Loucy (cell line): ENCODE results near the gene FKBP1B.

ENCODE experiments used
- H2AFZ ChIP-seq: fragments of 200-600 bp; sonication (generic); 2 replicates; pipeline ENCODE4 v1.6.0; 2016; ENCODE audit warnings: antibody characterized with exemption, mild to moderate bottlenecking, low read length, moderate library complexity
- H3F3A ChIP-seq: fragments of 200-600 bp; 2 replicates; pipeline ENCODE4 v1.6.0; 2016; ENCODE audit warnings: antibody characterized with exemption, low read depth, mild to moderate bottlenecking
- H3K27me3 ChIP-seq: fragments of 200-600 bp; sonication (generic); 2 replicates; pipeline ENCODE4 v1.6.1; 2014; ENCODE audit warnings: low read length, mild to moderate bottlenecking; ENCODE audit not compliant: insufficient read depth, poor library complexity, severe bottlenecking
- H3K36me3 ChIP-seq: fragments of 200-600 bp; sonication (generic); 2 replicates; pipeline ENCODE4 v1.6.1; 2016; ENCODE audit warnings: low read length; ENCODE audit not compliant: insufficient read depth
- H3K4me1 ChIP-seq: fragments of 200-600 bp; sonication (generic); 2 replicates; pipeline ENCODE4 v1.5.1; 2014; ENCODE audit warnings: low read length, mild to moderate bottlenecking; ENCODE audit not compliant: insufficient read depth, poor library complexity, severe bottlenecking
- H3K4me2 ChIP-seq: fragments of 200-600 bp; sonication (generic); 2 replicates; pipeline ENCODE4 v1.6.0; 2014; ENCODE audit warnings: antibody characterized with exemption, low read length, low read depth, mild to moderate bottlenecking; ENCODE audit not compliant: poor library complexity, severe bottlenecking
- H3K4me3 ChIP-seq: fragments of 200-600 bp; sonication (generic); 2 replicates; pipeline ENCODE4 v1.5.1; 2014; ENCODE audit warnings: low read length, mild to moderate bottlenecking, mixed read lengths; ENCODE audit not compliant: poor library complexity, severe bottlenecking
- H3K79me2 ChIP-seq: fragments of 200-600 bp; sonication (generic); 2 replicates; pipeline ENCODE4 v1.6.1; 2014; ENCODE audit warnings: low read length; ENCODE audit not compliant: insufficient read depth
- H3K9ac ChIP-seq: fragments of 200-600 bp; sonication (generic); 2 replicates; pipeline ENCODE4 v1.6.0; 2014; ENCODE audit warnings: mild to moderate bottlenecking, low read depth, low read length, moderate library complexity; ENCODE audit not compliant: poor library complexity, severe bottlenecking
- H3K9me2 ChIP-seq: fragments of 200-600 bp; sonication (generic); replicated peaks from 2 replicates; pipeline ENCODE4 v1.6.1; 2016; ENCODE audit warnings: low read depth, low read length, mixed read lengths
- H3K9me3 ChIP-seq: fragments of 200-600 bp; sonication (generic); 2 replicates; pipeline ENCODE4 v1.6.1; 2014; ENCODE audit warnings: mild to moderate bottlenecking, antibody characterized with exemption, low read length, low read depth; ENCODE audit not compliant: insufficient read depth
- H4K20me1 ChIP-seq: fragments of 200-600 bp; sonication (generic); 2 replicates; pipeline ENCODE4 v1.6.0; 2014; ENCODE audit warnings: antibody characterized with exemption, low read length, mild to moderate bottlenecking; ENCODE audit not compliant: insufficient read depth, poor library complexity, severe bottlenecking
- EZH2phosphoT487 ChIP-seq: fragments of 200-600 bp; IDR thresholded peaks from 2 replicates; pipeline ENCODE4 v1.6.1; 2018; ENCODE audit warnings: antibody characterized with exemption, mild to moderate bottlenecking, moderate library complexity, borderline replicate concordance
- TF ChIP-seq, protein P1 (sequence below): fragments of 200-600 bp; sonication (generic); conservative IDR thresholded peaks from 2 replicates; pipeline ENCODE4 v1.5.1; 2014; ENCODE audit warnings: mild to moderate bottlenecking, antibody characterized with exemption, low read length

Gene FKBP1B

DNA sequence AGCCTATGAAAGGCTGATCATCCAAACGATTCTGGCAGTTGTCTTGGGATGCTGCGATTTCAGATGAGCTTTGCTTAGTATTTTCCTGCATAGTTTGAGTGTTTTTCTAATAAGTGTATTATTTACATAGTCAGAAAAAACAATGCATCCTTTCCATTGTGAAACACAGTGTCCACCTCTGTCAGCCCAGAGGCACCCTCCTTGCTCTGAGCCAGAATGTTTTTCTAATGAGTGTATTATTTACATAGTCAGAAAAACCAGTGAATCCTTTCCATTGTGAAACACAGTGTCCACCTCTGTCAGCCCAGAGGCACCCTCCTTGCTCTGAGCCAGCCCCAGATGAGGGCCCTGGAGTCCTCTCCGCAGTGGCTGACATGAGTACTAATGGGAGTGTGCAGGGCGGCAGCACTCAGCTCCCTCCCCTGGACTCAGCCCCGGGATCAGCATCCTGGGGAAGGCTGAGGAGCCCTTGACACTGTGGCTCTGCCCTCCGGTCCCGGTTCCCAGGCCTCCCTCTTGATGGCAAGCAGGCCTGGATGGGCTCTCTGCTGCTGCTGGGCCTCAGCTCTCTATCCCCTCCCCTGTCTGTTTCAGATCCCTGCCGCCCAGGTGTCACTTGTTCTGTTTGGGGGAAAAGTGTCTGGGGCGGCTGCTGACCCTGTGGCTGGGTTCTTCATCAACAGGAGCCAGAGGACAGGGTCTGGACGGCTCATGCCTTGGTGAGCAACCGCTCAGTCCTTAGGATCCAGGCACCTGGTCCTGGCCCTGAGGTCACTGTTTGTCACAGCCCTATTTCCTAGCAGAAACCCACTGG is 33.8 kb upstream of the FKBP1B start:
- H3K4me2 ChIP-seq = no peak overlapping the region
- H3K4me1 ChIP-seq = peaks cover 8% of the 10 kb centered on the region
- no peaks in the 10 kb centered on the region for H4K20me1 ChIP-seq
- no peak overlapping the region for H2AFZ ChIP-seq
- H3K9me3 ChIP-seq = no peaks in the 10 kb centered on the region
- no peaks in the 10 kb centered on the region for H3K9me2 ChIP-seq
- H3K79me2 ChIP-seq = no peaks in the 10 kb centered on the region
- H3K27me3 ChIP-seq = no peaks in the 10 kb centered on the region
- H3K36me3 ChIP-seq = no peaks in the 10 kb centered on the region
- H3K4me3 ChIP-seq = no peak overlapping the region
- no peak overlapping the region for H3K9ac ChIP-seq
- TF ChIP-seq, protein P1, sequence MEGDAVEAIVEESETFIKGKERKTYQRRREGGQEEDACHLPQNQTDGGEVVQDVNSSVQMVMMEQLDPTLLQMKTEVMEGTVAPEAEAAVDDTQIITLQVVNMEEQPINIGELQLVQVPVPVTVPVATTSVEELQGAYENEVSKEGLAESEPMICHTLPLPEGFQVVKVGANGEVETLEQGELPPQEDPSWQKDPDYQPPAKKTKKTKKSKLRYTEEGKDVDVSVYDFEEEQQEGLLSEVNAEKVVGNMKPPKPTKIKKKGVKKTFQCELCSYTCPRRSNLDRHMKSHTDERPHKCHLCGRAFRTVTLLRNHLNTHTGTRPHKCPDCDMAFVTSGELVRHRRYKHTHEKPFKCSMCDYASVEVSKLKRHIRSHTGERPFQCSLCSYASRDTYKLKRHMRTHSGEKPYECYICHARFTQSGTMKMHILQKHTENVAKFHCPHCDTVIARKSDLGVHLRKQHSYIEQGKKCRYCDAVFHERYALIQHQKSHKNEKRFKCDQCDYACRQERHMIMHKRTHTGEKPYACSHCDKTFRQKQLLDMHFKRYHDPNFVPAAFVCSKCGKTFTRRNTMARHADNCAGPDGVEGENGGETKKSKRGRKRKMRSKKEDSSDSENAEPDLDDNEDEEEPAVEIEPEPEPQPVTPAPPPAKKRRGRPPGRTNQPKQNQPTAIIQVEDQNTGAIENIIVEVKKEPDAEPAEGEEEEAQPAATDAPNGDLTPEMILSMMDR = no peak
- no peak for TF ChIP-seq EZH2phosphoT487
- no peaks in the 10 kb centered on the region for H3F3A ChIP-seq

DNA sequence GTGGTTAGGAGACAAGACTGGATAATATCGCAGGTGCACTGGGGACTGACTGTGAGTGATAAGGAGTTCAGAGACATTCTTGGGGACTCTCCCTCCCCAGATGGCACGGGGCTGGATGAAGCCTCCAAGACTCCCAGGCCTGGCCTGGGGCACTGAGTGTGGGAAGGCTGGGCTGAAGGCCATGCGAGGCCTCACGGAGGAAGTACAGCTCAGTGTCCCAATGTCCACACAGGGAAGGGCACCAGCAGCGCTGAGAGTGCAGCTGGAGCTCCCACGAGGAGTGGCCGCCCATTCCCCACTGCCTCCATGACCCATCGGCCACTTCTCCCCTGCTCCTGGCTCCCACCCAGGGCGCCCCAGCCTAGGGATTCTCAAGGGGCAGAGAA is 33.2 kb upstream of the FKBP1B start:
- TF ChIP-seq, protein P1 = no peak
- no peak for TF ChIP-seq EZH2phosphoT487
- H3K9me3 ChIP-seq = no peaks in the 10 kb centered on the region
- H3K9me2 ChIP-seq = no peaks in the 10 kb centered on the region
- no peaks in the 10 kb centered on the region for H3K27me3 ChIP-seq
- no peaks in the 10 kb centered on the region for H4K20me1 ChIP-seq
- H3K79me2 ChIP-seq = no peaks in the 10 kb centered on the region
- H3K4me1 ChIP-seq = peaks cover 4% of the 10 kb centered on the region
- no peak overlapping the region for H3K4me2 ChIP-seq
- H2AFZ ChIP-seq = no peak overlapping the region
- no peak overlapping the region for H3K4me3 ChIP-seq
- H3K36me3 ChIP-seq = no peaks in the 10 kb centered on the region
- H3F3A ChIP-seq = no peaks in the 10 kb centered on the region
- H3K9ac ChIP-seq = no peak overlapping the region

DNA sequence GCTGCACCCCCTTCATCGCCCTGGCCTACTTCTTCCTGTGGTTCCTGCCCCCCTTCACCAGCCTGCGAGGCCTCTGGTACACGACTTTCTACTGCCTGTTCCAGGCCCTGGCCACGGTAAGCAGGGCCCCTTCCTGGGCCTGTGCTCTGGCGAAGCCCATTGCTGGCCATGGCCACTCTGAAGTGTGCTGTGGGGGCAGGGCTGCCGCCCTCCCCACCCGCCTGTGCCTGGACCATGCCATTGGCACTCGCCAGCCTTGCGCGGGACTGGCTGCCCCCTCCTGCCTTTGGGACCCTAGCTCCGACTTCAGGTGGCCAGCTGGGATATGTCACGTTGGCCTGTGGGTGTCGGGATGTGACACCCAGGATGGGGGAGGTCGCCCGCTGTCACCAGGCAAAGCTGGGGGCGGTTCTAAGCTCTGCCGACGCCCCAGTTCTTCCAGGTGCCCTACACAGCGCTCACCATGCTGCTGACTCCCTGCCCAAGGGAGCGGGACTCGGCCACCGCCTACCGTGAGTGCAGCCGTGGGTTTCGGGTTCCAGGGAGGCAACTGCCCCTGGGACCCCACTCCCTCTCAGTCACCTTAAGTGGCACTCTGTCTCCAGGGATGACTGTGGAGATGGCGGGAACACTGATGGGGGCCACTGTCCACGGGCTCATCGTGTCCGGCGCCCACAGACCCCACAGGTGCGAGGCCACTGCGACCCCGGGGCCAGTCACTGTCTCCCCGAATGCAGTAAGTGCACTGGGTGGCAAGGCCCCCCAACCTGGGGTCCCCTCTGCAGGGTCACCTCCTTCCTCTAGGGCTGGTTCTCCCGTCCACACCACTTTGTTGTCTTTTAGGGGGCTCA is 32.5 kb upstream of the FKBP1B start:
- Histone ChIP-seq H2AFZ (no peak overlapping the region), H3K9me2 (no peaks in the 10 kb centered on the region), H3K36me3 (no peaks in the 10 kb centered on the region), H3K9ac (no peak overlapping the region), H3K4me1 (no peaks in the 10 kb centered on the region), H4K20me1 (no peaks in the 10 kb centered on the region), H3K27me3 (no peaks in the 10 kb centered on the region), H3K79me2 (no peaks in the 10 kb centered on the region), H3K4me2 (no peak overlapping the region), H3K4me3 (no peak overlapping the region), H3K9me3 (no peaks in the 10 kb centered on the region), H3F3A (no peaks in the 10 kb centered on the region)
- no peak for TF ChIP-seq EZH2phosphoT487
- TF ChIP-seq, protein P1 = no peak
